Astrocyte of the cerebellum (primary cell): Measurements from ENCODE around the gene KANK3.
A peak's percentile ranks its signal among the peaks of the same experiment; 100 is the strongest.

Experiments used
- DNase-seq: peaks from one replicate; pipeline ENCODE4 v3.0.0-alpha.2; 2011; ENCODE audit warnings: low read depth
- H3K4me3 ChIP-seq: 2 replicates; pipeline ENCODE4 v1.5.1; 2011; ENCODE audit warnings: mild to moderate bottlenecking, low read depth, low read length, moderate library complexity
- CTCF ChIP-seq: IDR thresholded peaks from 2 replicates; pipeline ENCODE4 v1.5.1; 2012; ENCODE audit warnings: low read length, low read depth, moderate library complexity, mild to moderate bottlenecking; ENCODE audit errors: missing control alignments
- in situ Hi-C: cut with HindIII; loops from 2 replicates; pipeline ENCODE4 v1.10.0; 2017; ENCODE audit warnings: low sequenced_read_pairs

Gene KANK3

GRCh38 chr19:8342684-8343482, at the start of gene KANK3:
Gene KANK3 (minus strand): TSS chr19:8343262. CDS start chr19:8337828, 5,434 bp downstream.
- DNase-seq = peak; percentile 66
- in situ Hi-C loops = no loop called here
- TF ChIP-seq CTCF = no peak
- peak within 1 kb of the TSS; percentile 30 for H3K4me3 ChIP-seq

GRCh38 chr19:8392017-8392591, 49.0 kb upstream of the KANK3 start:
- H3K4me3 ChIP-seq = no peak overlapping the region
- in situ Hi-C loops = no loop called here
- DNase-seq = no peak
- TF ChIP-seq CTCF = no peak

- no peak for TF ChIP-seq CTCF
- H3K4me3 ChIP-seq = peak overlapping the region; percentile 65
- in situ Hi-C loops = no loop called here
- DNase-seq = no peak
Measured at GRCh38 chr19:8391198-8392016, 48.3 kb upstream of the KANK3 start.

GRCh38 chr19:8390617-8390981, 47.5 kb upstream of the KANK3 start:
- TF ChIP-seq CTCF = no peak
- H3K4me3 ChIP-seq = peak overlapping the region; percentile 65
- DNase-seq = peak; percentile 83
- in situ Hi-C loops = no loop called here

- H3K4me3 ChIP-seq = peak within 1 kb of the TSS; percentile 65
- TF ChIP-seq CTCF = no peak
- in situ Hi-C loops = no loop called here
- peak; percentile 99 for DNase-seq
Measured at GRCh38 chr19:8389891-8390616, 47.0 kb upstream of the KANK3 start, which contains the start of gene RAB11B. Gene RAB11B (plus strand): TSS chr19:8390360. CDS start chr19:8390417, 57 bp downstream.

GRCh38 chr19:8388612-8388958, 45.5 kb upstream of the KANK3 start:
- TF ChIP-seq CTCF = no peak
- in situ Hi-C loops = no loop called here
- no peak overlapping the region for H3K4me3 ChIP-seq
- no peak for DNase-seq
